Tibial nerve (tissue), 4 donors: ENCODE results near the gene CCN5. TPM values are rescaled to one million over a fixed set of nuclear protein-coding genes. Genes with fewer than 3 reads are reported as not detected.

Experiments used
- DNase-seq, 2 donors: peaks; one replicate each; pipeline ENCODE4 v3.0.0-alpha.2; 2019; ENCODE audit warnings: low spot score in 2 of 2
- H3K27ac ChIP-seq, 4 donors: fragments of 200-600 bp; sonication (generic) in 3 of 4; one replicate each; pipeline ENCODE4 v1.5.1; 2017 to 2019; ENCODE audit warnings: mild to moderate bottlenecking in 1 of 4
- H3K27me3 ChIP-seq, 2 donors: fragments of 200-600 bp; sonication (generic) in 1 of 2; one replicate each; pipeline versions ENCODE4 v1.5.1 to v1.6.0; 2017 to 2019
- H3K36me3 ChIP-seq, 3 donors: fragments of 200-600 bp; sonication (generic); one replicate each; pipeline ENCODE4 v1.5.1; 2018 to 2019
- H3K4me1 ChIP-seq, 4 donors: fragments of 200-600 bp; sonication (generic) in 3 of 4; one replicate each; pipeline ENCODE4 v1.5.1; 2017 to 2019
- H3K4me3 ChIP-seq, 4 donors: fragments of 200-600 bp; sonication (generic) in 3 of 4; one replicate each; pipeline ENCODE4 v1.5.1; 2017 to 2019; ENCODE audit warnings: mild to moderate bottlenecking in 1 of 4, moderate library complexity in 1 of 4
- H3K9me3 ChIP-seq, 4 donors: fragments of 200-600 bp; sonication (generic) in 3 of 4; one replicate each; pipeline ENCODE4 v1.5.1; 2017 to 2019
- EP300 ChIP-seq, 2 donors: sonication (generic); formaldehyde crosslinking; IDR thresholded peaks; one replicate each; pipeline ENCODE4 v1.6.1; 2017; ENCODE audit warnings: antibody characterized with exemption in 2 of 2, mild to moderate bottlenecking in 1 of 2
- POLR2A ChIP-seq, 2 donors: fragments of 450-650 bp; IDR thresholded peaks; one replicate each; pipeline ENCODE4 v1.6.1; 2017; ENCODE audit warnings: antibody characterized with exemption in 2 of 2, mild to moderate bottlenecking in 2 of 2, moderate library complexity in 2 of 2
- WGBS, 2 donors: methylation state at CpG; one replicate each; pipeline ENCODE4 v1.1.5; 2018; 5-methylcytosine and 5-hydroxymethylcytosine counted together
- total RNA-seq, 4 donors: library from RNA; depleted of rRNA; stranded (reverse); fragments of >200 nt; gene quantifications; one replicate each; pipeline ENCODE4 v1.1.0, GENCODE V29; 2016
- TF ChIP-seq, protein P1 (sequence below), 5 experiments: fragments of 200-600 bp in 3 of 5; fragments of 450-650 bp in 2 of 5; sonication (generic) in 3 of 5; IDR thresholded peaks; one replicate each; pipeline ENCODE4 v1.5.1; 2016 to 2019; ENCODE audit warnings: antibody characterized with exemption in 5 of 5, mild to moderate bottlenecking in 3 of 5, moderate library complexity in 2 of 5

The CCN5 gene
- total RNA-seq, 4 donors from 2014 or later: 84.0 to 1,826 (median 378) TPM

DNA sequence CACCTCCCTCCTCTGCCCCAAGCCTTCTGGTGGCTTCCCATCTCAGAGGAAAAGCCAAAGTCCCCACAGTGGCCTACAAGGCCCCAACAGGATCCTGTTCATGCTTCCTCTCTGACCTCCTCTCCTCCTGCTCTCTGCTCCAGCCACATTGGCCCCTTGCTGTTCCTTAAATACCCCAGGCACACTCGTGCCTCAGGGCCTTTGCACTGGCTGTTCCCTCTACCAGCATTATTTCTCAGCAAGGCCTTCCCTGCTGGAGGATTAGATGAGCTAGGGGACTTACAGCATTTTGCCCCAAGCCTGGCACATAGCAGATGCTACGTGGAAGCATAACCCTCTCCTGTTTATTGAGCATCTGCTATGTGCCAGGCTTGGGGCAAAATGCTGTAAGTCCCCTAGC lies 7.8 kb downstream of the CCN5 start:
- no peaks in the 10 kb centered on the region for H3K36me3 ChIP-seq
- WGBS, 2 donors: 81 to 93% methylated on average over 2 of the region's 2 CpGs
- peak overlapping the region in 1 of 4 donors; percentile 39 for H3K27ac ChIP-seq
- TF ChIP-seq EP300 (IDR thresholded peaks at IDR 0.05) (no peak), POLR2A (IDR thresholded peaks at IDR 0.05) (no peak)
- TF ChIP-seq, protein P1, sequence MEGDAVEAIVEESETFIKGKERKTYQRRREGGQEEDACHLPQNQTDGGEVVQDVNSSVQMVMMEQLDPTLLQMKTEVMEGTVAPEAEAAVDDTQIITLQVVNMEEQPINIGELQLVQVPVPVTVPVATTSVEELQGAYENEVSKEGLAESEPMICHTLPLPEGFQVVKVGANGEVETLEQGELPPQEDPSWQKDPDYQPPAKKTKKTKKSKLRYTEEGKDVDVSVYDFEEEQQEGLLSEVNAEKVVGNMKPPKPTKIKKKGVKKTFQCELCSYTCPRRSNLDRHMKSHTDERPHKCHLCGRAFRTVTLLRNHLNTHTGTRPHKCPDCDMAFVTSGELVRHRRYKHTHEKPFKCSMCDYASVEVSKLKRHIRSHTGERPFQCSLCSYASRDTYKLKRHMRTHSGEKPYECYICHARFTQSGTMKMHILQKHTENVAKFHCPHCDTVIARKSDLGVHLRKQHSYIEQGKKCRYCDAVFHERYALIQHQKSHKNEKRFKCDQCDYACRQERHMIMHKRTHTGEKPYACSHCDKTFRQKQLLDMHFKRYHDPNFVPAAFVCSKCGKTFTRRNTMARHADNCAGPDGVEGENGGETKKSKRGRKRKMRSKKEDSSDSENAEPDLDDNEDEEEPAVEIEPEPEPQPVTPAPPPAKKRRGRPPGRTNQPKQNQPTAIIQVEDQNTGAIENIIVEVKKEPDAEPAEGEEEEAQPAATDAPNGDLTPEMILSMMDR (IDR thresholded peaks at IDR 0.05): no peak
- H3K4me3 ChIP-seq: no peak overlapping the region
- peaks cover 0 to 37% (median 16%) of the 10 kb centered on the region in 4 donors for H3K4me1 ChIP-seq
- no peak for DNase-seq
- no peaks in the 10 kb centered on the region for H3K27me3 ChIP-seq
- no peaks in the 10 kb centered on the region for H3K9me3 ChIP-seq

DNA sequence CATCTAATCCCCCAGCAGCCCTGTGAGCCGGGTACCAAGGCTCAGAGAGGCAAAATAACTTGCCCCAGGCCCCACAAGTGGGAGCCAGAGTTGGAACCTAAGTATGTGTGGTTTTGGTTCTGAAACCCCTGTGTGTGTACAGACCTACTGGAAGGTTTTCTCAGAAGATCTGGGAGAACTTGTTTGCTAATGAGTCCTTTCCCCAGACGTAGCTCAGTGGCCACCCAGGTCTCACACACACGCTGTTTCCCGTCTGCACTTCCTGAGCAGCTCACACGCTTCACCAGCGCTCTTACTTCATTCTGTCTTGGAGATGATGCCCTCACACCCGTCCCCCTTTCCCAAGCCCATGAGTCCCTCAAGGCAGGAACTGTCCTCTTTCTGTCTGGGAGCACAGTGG lies 8.2 kb downstream of the CCN5 start:
- WGBS, 2 donors: 80 to 81% methylated on average over 7 of the region's 7 CpGs
- Histone ChIP-seq H3K27me3 (no peaks in the 10 kb centered on the region), H3K27ac (no peak overlapping the region), H3K4me3 (no peak overlapping the region), H3K4me1 (peaks cover 0 to 35% (median 16%) of the 10 kb centered on the region in 4 donors), H3K36me3 (no peaks in the 10 kb centered on the region), H3K9me3 (no peaks in the 10 kb centered on the region)
- no peak for TF ChIP-seq POLR2A (IDR thresholded peaks at IDR 0.05)
- TF ChIP-seq, protein P1 (IDR thresholded peaks at IDR 0.05): no peak
- TF ChIP-seq EP300 (IDR thresholded peaks at IDR 0.05): no peak
- DNase-seq: no peak

DNA sequence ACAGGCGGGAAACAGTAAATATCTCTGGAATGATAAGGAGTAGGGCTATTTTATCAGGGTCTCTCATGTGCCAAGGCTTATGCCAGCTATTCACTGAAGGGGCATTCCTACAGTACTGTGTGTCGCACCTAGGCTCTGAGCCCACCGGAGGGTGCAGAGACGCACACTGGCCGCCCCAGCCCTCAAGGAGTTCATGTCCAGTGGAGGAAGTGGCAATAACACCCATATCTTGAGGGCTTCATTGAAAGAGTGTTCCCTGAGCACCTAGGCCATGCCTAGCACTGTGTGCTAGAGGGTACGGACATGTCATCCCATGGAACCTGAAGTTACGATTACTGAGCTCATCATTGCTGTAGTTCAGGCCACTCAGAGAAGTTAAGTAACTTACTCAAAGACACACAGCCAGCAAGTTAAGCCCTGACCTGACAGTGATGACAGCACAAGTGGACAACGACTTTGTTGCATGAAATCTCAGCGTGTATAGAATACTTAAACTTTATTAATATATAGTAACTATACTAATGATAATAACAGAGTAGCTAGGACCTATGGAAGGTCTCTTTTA lies 8.7 kb downstream of the CCN5 start:
- TF ChIP-seq POLR2A (IDR thresholded peaks at IDR 0.05) (no peak), EP300 (IDR thresholded peaks at IDR 0.05) (no peak)
- TF ChIP-seq, protein P1 (IDR thresholded peaks at IDR 0.05): no peak
- Histone ChIP-seq H3K9me3 (no peaks in the 10 kb centered on the region), H3K27ac (no peak overlapping the region), H3K4me1 (peaks cover 0 to 35% (median 17%) of the 10 kb centered on the region in 4 donors), H3K4me3 (no peak overlapping the region), H3K27me3 (no peaks in the 10 kb centered on the region), H3K36me3 (no peaks in the 10 kb centered on the region)
- WGBS, 2 donors: 89 to 93% methylated on average over 9 of the region's 9 CpGs
- DNase-seq: no peak

DNA sequence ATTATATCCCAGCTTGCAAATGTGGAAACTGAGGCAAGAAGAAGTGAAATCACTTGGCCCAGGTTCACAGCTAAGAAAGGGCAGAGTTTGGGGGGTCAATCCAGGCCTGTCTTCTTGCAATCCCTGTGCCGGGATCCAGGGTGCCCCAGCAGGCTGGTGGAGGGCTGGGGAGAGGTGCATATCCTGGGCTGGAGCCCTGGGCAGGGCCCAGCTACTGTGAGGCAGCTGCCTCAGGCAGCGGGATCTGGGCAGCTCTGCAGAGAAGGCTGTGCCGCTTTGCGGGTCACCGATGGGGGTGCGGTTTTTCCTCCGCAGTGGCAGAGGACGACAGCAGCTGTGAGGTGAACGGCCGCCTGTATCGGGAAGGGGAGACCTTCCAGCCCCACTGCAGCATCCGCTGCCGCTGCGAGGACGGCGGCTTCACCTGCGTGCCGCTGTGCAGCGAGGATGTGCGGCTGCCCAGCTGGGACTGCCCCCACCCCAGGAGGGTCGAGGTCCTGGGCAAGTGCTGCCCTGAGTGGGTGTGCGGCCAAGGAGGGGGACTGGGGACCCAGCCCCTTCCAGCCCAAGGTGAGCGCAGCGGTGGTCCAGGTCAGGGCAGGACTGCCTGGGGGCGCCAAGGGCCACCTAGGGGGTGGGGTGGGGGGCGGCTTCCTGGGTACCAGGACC lies 9.4 kb downstream of the CCN5 start:
- Histone ChIP-seq H3K27ac (no peak overlapping the region), H3K4me3 (no peak overlapping the region), H3K4me1 (peaks cover 0 to 35% (median 15%) of the 10 kb centered on the region in 4 donors), H3K9me3 (no peaks in the 10 kb centered on the region), H3K36me3 (no peaks in the 10 kb centered on the region), H3K27me3 (no peaks in the 10 kb centered on the region)
- WGBS, 2 donors: 68 to 73% methylated on average over 25 to 26 of the region's 26 CpGs
- TF ChIP-seq, protein P1 (IDR thresholded peaks at IDR 0.05): no peak
- no peak for DNase-seq

DNA sequence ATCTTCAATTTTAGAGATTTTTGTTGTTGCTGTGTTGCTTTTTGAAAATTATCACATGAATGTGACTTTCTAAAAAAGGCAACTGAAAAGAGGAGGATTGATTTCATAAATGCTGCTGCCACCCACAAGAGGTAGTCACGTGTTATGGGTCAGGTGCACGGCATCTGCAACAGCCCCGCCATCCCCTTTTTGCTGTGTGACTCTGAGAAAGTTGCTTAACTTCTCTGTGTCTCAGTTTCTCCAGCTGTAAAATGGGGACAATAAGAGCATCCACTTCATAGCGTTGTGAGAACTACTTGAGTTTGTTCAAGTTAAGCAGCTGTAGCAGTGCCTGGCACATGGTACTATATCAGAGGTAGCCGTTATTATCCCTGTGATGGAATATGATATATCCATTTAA lies 10.7 kb downstream of the CCN5 start:
- no peaks in the 10 kb centered on the region for H3K9me3 ChIP-seq
- no peak for DNase-seq
- H3K36me3 ChIP-seq: no peaks in the 10 kb centered on the region
- WGBS, 2 donors: 73 to 77% methylated on average over 5 of the region's 5 CpGs
- H3K4me3 ChIP-seq: no peak overlapping the region
- TF ChIP-seq POLR2A (IDR thresholded peaks at IDR 0.05) (no peak), EP300 (IDR thresholded peaks at IDR 0.05) (no peak)
- TF ChIP-seq, protein P1 (IDR thresholded peaks at IDR 0.05): no peak
- H3K4me1 ChIP-seq: peaks cover 0 to 32% (median 9%) of the 10 kb centered on the region in 4 donors
- H3K27ac ChIP-seq: no peak overlapping the region
- no peaks in the 10 kb centered on the region for H3K27me3 ChIP-seq
